ENCODE results near the gene PKMYT1.

DNA sequence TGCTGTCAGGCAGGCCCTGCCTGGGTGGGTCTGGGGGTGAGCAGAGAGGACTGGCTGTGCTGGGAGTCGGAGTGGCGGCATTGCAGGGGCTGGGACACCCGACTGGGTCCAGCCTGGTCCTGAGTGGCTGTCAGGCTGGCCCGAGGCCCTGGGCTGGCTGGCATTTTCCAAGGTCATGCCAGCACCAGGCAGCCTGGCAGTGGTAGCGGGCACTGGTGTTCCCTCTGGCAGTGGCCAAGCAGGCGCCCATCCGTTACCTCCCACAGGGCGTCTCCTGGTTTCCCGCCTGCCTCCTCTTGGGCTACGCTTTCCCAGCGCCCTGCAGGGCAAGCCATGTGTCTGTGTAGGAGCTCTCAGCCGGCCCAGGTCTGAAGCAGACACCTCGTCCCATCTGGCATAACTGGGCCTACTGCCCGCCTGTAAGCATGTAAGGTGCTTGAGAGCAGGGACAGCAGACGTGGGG is 5.7 kb upstream of the PKMYT1 start:
- TF ChIP-seq, protein P1, sequence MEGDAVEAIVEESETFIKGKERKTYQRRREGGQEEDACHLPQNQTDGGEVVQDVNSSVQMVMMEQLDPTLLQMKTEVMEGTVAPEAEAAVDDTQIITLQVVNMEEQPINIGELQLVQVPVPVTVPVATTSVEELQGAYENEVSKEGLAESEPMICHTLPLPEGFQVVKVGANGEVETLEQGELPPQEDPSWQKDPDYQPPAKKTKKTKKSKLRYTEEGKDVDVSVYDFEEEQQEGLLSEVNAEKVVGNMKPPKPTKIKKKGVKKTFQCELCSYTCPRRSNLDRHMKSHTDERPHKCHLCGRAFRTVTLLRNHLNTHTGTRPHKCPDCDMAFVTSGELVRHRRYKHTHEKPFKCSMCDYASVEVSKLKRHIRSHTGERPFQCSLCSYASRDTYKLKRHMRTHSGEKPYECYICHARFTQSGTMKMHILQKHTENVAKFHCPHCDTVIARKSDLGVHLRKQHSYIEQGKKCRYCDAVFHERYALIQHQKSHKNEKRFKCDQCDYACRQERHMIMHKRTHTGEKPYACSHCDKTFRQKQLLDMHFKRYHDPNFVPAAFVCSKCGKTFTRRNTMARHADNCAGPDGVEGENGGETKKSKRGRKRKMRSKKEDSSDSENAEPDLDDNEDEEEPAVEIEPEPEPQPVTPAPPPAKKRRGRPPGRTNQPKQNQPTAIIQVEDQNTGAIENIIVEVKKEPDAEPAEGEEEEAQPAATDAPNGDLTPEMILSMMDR (IDR thresholded peaks at IDR 0.05; ENCODE audit: insufficient read depth, low read length, poor library complexity, severe bottlenecking) = no peak
- no peak for TF ChIP-seq EZH2phosphoT487 (conservative IDR thresholded peaks at IDR 0.05; ENCODE audit: low read length)
